ENCODE measurements around the gene STIP1.
"Not testable (repeated sequence)": the region's sequence is repeated elsewhere in the genome, so short reads cannot be mapped to it uniquely, and the experiment has no call there.

Gene STIP1

DNA sequence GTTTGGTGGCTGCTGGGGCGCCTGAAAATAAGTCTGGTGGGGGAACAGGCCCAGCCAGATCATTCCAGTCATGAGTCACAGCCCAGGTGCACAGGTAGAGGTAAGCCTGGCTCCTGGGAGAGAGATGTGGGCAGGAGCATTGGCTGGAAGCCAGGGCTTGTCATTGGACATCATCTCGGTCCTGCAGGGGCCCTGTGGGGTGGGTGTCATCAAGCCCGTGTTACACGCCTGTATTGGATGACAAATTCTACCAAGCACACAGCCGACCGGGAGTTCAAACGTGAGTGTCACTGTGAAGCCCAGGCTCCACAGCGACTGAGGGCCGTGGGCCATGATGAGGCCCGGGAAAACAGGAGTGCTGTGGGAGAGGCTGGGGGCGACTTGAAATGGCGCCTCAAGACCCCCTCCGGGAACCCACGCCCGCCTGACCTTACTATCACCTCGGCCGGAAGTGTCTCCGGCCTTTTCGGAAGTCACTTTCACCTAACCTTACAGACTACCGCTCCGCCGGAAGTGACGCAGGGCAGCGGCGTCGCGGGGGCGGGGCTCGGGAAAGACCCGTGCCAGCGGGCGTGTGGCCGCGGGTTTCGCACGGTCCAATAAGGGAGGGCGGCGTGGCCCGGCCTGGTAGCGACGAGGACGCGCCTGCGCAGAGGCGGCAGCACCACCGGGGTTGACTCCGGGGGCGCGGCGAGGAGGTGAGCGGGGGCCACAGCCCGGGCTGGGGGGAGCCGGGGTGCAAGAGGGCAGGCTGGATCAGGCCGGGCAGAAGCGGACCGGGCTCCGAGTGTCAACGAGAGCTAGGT, 54.7 kb downstream of the STIP1 start, which contains the start of gene FKBP2:
TSS of gene FKBP2 (plus strand) at position 661 of the 806 bp plus-strand sequence. CDS start 1,293 bp downstream, outside the sequence.
- DNase-seq = peak; percentile 98

DNA sequence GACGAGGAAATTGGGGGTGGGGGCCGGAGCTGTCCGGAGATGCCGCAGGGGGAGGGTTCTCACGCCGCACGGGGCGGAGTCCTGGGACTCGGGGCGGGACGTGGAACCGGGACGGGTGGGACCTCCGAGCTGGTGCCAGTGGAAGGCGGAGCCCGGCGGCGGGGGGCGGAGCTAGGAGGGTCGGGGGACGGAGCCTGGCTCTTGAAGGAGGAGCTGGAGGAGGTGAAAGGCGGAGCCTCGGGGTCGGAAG, 55.2 kb downstream of the STIP1 start:
- peak; percentile 99 for DNase-seq

DNA sequence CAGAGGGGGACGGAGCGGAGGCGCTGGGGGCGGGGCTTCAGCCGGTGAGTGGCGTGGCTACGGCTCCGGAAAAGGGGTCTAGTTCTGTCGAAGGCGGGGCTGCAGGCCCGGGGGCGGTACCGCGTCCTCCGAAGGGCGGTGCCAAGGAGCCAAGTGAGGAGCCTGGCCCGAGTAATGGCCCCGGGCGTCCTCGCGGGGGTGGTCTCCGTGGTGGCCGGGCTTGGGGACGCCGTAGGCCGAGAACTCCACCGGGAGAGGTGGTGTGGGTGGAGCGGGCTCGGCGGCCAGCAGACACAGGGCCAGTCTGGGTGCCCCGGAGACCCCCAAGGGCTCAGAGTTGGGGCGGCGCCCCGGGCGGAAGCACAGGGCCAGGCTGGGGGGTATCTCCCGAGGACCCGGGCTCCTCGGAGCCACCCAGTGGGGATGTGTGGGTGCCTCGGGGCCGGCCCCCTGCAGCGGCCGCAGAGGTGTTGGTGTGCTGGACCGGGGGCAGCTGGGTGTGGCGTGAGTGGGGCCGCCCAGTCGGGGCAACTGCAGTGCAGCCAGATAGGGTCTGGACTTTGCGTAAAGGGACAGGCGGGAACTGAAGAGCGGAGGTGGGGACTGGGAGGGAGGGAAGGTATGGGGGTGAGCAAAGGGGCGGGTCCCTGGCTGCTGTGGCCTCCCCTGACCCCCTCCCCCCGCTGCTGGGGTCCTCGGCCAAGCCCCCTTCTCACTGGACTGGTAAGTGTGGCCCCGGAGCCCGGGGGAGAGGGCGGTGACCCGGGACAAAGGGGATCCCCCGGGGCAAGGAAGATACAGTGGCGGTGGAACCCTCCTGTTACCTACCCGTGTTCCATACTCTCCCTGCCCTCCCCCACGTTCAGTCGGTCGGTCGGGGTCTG, 55.8 kb downstream of the STIP1 start:
- DNase-seq = no peak

DNA sequence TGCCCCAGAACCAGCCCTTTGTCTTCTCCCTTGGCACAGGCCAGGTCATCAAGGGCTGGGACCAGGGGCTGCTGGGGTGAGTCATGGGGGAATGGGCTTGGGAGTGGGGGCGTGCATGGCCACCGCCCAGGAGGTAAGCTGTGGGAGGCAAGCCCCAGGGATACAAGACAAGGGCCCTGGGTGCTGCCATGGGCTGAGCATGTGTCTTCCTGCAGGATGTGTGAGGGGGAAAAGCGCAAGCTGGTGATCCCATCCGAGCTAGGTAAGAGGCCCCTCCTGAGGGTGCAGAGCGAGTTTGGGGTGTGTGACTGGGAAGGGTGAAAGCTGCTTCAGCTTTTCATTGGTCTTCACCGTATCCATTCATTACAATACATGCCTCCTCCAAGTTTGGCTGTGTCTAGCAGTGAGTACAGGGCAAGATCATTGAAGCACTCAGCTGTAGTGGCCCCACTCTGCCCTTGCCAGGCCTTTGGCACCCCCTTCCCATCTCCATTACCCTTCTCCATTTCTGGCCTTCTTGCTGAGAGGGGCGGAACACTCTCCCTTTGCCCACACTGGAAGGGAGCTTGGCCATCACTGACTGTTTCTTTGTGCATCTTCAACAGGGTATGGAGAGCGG, 57.4 kb downstream of the STIP1 start:
- no peak for DNase-seq

DNA sequence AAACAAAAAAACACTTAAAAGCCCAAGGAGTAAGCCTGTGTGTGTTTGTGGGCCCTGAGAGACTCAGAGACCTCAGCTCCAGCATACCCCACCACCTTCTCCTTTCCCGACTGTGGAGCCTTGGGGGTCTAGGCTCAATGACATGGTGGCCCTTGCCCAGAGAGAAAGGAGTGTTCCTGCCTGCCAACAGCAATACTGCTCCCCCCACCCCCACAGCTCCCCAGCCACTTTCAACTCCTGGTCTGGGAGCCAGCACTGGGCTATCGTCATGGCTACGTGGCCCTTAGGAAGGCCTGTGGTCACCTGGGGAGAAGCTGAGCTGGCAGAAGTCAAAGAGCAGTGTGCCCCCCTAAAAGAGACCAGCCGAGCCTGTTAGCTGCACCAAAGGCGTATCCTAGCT, 58.1 kb downstream of the STIP1 start:
- no peak for DNase-seq

DNA sequence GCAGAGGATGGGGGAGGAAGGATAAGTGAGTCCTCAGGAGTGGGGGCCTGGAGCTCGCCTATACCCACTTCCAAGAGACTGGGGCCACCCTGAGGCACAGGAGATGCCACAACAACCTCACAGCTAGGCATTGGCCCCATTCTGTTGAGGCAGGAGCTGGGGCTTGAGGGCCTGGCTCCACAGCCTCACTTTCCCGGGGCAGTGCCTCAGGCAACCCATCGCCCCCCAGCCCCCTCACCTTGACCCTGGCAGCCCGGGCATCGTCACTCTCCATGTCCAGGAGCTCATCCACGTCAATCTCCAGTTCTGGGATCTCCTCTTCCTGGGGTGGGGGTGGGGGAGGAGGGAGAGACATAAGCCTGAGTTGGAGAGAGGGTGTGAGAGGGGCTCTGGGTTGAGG, 59.0 kb downstream of the STIP1 start:
- DNase-seq = no peak

DNA sequence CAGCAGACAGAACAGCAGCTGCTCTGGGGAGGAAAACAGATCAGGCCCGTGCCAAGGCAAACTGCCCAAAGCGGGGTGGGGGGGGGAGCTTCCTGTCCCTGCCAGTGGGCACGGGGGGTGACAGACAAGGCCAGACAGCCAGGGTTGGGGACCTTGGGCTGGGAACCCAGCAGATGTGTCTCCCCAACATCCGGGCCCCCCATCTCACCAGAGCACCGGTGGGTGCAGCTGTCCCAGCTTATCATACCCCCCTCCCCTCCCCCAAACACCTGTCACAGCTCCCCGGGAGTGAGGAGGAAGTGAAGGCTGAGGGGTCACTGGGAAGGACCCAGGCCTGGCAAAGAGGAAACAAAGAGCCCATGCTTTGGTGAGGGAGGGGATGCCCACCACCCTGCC, 59.4 kb downstream of the STIP1 start:
- no peak for DNase-seq

DNA sequence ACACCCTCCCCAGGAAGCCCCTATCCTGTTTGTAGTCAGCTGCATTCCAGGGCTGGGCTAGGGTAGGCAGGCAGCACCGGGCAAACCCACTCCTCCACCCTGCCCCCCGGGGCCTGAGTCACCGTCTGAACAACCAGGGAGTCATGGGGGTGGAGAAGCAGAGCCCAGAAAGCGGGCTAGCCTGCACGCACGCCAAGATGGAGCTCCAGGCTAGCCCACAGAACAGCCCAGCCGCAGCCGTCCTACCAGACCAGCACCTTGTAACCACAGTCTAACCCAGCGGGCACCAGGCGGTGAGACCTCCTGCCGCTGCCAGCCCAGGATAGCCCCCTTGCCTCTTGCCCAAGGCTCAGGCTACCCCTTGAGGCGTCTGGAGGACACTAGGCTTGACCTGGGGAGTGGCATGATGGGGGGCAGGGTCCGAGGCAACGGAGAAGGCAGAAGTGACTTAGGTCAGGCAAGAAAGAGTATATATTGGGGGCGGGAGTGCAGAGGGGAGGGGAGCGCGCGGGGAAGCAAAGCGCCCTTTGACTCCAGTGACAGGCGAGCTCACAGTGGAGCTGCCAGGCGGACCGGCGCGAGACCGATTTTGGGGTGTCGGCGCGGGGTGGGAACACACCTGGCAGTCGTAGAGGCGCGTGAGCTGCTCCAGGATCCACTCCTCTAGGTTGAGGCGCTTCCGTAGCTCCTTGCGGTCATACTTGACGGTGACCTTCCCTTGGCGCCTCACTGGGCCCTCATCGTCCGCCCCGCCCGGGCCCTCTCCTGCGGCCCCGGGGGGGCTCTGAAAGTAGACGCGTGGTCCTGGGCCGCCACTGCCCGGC, 60.0 kb downstream of the STIP1 start:
- peak; percentile 40 for DNase-seq

DNA sequence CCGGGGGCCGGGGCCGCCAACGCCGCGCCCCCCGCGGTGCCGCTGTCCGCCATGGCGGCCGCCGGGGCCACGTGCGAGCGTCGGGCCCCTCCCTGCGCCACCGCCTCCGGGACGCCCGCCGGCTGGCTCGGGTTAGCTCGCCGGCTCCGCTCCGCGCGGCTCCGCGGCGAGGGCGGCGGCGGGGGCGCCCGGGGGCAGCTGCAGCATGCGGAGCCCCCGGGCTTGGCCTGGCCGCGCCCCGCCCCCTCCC, 60.6 kb downstream of the STIP1 start:
- DNase-seq = not testable (repeated sequence)

DNA sequence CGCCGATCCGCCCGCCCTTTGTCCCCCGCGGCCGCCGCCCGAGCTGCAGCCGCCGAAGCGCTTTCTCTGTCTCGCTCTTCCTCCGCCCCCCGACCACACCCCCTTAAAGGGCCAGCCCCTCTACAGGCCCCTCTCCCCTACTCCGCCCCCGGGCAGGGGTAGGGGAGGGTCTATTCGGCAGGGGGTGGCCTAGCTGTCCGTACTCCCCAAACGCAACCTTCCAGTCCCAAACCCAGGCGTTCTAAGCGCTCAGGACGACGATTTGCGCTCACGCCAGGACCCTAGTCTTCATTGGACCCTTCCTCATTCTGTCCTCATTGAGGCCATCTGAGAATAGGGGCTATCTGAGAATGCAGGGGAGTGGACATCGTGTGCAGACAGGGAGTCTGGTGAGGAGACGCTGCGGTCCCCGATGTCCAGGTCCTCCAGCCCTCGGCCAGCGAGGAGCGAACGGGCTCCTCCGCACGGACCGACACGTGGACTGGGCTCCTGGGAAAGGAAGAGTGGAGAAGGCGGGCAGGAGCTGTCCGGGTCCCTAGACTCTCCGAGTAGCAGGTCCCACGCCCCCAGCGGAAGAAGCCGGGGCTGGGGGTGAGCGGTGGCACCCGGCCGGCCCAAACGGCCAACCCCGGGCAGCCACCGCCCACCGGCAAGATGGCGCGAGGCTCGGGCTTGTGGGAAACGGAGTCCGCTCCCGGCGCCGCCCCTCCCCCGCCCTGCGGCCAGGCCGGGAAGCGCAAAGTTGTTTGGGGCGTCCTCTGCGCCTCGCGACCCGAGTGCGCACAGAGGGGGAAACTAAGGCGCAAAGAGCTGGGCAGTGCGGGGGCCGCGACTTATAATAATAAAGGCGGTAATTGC, 61.1 kb downstream of the STIP1 start, which contains the start of gene PPP1R14B:
TSS of gene PPP1R14B (minus strand) at position 73 of the 858 bp plus-strand sequence. CDS start 270 bp downstream, outside the sequence.
- peak; percentile 85 for DNase-seq

DNA sequence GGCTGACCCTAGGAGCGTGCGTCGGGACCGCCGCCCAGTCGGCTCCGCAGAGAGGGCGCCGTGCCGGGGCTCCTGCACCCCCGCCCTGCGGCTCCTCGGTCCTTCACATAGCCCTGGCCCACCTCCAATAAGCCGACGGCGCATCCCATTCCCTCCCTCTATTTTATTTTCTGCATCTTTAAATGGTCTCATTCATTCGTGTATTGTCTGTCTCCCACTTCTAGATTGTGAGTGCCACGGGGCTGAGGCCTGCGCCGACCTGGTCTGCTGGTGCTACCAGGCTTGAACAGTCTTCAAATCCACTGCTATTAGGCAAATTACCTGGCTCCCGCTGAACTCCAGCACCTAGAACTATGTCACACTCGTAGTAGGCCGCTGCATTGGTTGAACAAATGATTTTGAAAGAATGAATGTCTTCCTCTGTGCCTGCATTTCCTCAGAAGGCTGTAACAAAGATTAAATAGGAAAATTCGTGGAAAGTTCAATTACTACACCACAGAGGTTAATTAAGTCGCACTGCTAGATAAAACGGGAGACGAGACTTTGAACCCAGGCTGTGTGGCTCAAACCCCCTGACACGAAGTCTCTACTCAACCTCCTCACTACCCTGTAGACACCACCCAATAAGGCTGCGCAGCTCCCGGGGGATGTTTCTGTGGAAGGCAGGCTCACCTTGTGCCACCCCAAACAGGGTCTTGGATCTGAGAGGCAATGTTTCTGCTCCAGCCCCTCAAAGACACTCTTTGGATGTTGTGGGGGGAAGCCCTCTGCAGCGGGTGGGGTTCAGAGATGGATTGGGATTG, 62.0 kb downstream of the STIP1 start:
- DNase-seq = no peak

DNA sequence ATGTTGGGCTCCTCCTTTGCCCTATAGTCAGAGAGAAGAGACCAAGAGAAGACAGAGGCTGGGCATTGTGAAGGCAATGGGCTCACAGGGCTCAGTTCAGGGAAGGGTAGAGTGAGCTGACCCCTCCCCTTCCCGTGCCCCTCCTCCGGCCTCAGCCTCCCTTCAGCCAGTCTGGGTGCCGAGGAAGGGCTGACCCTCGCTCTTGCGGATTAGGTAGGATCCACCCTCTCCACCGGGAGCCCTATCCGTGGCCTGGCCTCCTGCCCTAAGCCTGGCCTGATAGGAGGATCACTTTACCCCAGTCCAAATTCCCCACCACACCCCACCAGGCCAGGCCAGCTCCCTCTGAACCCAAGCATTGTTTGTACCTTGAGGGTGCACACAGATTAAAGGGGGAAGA, 62.6 kb downstream of the STIP1 start:
- no peak for DNase-seq

DNA sequence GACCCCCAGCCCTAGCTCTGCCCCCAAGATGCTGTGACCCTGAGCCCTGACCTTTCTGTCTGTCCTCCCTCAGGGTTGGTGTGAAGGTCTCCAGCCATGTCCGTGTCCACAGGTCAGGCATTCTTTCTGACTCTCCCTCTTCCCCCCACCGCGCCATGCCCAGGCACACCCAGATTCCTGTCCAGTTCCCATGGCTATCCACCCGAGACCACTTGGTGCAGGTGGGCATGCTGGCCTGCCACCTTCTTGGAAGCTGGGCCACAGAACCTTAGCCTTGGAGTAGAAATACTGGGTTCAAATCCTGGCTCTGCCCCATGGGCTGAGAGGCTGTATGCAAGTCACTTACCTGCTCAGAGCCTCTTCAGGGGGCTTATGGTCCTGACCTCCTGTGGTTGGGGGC, 63.1 kb downstream of the STIP1 start:
- no peak for DNase-seq

DNA sequence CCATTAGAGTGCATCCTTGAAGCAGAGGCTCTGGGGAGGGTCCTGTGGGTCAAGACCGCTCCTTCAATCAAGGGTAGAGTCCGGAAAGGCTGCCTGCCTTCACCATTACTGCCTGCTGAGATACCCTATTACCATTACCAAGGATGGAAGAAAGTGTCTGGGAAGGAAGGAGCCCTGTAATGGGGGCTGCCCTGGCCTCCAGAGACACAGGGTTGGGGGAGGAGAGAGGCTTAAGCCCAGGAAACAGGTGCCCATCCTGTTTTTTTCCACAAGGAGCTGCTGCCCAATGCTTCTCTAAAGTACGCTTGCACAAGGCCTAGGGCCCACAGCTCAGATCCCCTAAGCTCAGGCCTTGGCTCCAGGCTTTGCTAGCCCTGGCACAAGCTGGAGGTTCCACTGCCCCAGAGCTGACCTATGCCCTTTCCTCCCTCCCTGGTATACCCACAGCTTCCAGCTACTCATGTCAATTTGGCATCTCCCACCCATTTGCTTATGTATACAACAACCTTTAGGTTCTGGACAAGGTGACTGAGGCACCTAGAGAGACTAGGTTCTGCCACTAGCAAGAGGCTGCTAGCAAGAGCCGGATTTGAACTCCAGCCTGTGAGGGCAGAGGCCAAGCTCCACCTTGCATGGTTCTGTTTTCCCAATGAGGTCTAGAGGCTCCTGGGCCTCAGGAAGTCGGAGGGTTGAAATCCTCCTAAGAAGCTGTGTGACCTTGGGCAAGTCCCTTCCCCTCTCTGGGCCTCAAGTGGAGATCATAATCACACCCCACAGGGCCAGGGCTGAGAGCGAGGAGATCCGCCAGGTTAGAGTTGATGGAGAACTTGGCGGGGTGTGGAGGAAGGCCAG, 63.8 kb downstream of the STIP1 start:
- no peak for DNase-seq

DNA sequence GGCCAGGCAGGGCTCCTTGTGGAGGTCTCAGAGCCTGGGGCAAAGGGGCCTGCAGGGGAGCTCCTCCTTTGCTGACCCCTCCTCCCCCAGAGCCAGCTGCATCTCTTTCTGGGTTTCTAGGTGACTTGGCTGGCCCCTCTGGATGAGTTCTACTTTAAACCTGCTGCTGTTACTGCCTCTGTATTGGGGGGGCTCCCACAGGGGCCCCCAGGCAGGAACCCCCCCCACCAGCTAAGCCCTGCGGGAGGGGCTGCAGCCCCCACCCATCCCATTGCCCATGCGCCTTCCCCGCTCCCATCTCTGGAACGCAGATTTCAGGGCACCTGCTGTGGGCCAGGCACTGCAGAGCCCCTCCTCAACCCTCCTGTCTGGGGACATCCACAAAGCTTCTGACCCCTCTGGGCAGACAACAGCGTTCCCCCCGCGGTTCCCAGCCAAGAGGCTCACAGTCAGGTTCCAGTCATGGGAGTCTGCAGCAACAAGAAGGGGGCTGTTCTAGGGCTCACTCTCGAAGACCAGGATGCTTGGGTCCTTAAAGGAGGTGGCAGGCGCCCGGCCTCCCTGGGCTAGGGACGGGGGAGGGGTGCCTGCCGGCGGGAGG, 64.5 kb downstream of the STIP1 start:
- no peak for DNase-seq

DNA sequence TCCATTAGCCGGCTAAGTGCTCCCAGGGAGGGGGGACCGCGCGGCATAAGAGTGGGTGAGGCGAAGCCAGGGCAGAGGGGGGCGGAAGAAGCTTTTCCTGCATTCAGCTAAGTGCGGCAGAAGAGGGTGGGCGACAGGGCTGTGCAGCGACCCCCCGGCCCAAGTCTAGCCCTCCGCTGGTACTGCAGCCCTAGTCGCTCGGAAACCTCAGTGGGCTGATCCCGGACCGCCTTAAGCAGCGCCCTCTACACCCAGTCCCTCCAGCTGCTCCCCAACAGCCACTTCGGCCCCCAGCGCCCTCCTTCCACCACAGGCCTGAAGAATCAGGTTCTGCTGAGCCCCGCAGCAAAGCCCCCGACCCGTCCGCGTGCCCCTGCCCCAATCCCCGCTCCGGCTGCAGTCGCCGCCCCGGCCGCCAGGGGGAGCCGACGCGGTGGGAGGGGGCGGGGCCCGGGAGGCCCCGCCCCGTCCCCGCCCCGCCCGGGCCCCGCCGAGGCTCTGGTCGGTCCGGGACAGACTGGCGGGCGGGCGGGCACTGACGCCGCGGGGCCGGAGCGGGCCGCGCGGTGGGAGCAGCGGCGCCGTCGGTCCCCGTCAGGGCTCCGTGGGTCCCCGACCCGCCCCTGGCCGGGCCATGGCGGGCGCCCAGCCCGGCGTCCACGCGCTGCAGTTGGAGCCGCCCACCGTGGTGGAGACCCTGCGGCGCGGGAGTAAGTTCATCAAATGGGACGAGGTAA, 65.2 kb downstream of the STIP1 start, which contains the start of gene PLCB3:
TSS of gene PLCB3 (plus strand) at position 515 of the 737 bp plus-strand sequence. CDS start at position 635, 120 bp downstream.
- DNase-seq = no peak

DNA sequence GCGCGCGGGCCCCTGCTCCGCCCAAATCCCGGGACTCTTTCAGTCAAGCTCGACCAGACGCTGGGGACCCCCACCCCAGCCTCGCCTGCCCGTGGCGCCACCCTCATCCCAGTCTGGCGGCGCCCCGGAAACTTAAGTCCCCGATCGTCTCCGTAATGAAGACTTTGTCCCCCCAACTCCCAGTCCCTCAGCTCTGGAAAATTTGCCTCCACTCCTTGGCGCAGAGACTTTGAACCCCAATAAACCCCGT, 65.7 kb downstream of the STIP1 start:
- DNase-seq = no peak

DNA sequence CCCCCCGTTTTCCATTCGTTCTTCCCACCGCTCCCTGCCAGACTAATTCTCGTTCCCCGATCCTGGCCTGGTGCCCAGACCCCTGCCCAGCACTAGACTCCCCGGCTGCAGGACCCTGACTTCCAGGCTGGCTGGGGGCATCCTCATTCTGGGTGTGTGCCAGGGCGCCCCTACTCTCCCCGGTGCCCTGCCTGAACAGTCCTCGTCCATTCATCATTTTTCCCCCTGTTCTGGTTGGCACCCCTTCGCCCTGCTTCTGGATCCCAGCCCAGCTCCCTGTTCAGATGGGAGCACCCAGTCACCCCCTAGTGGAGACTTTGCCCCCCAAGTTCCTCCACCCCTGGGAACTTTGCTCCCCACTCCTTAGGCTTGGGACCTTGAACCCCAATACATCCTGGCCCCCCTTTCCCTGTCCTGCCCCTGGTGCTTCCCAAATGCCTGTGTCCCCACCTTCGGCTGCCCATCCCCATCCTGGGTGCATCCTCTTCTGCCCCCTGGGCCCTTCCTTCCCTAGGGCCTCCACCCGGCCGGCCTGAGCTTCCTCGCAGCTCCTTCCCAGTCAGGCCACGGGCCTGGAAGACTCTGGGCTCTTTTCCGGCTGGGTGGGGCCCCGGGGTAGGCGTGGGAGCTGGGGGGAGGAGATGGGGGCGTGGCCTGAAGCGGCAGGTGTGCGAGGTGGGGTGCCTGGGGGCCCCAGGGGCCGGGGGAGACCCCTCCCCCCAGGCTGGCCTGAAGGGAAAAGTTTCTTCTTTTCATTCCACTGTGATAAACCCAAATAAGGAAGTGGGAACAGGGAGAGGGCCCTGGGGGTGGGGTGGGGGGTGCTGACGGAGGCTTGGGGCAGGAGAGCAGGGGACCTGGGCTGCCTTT, 66.3 kb downstream of the STIP1 start:
- no peak for DNase-seq
